Epithelial cell of esophagus (primary cell): ENCODE measurements around the gene SRD5A1.
"Not testable (repeated sequence)": the region's sequence is repeated elsewhere in the genome, so short reads cannot be mapped to it uniquely, and the experiment has no call there.

ENCODE experiments used
- DNase-seq: peaks from one replicate; pipeline ENCODE4 v3.0.0; 2010; ENCODE audit warnings: low read depth
- H3K4me3 ChIP-seq: 2 replicates; pipeline ENCODE4 v1.5.1; 2011; ENCODE audit warnings: mild to moderate bottlenecking, low read length, control low read depth
- CTCF ChIP-seq: IDR thresholded peaks from 2 replicates; pipeline ENCODE4 v1.5.1; 2011; ENCODE audit warnings: low read depth, mild to moderate bottlenecking, low read length, control low read depth, inconsistent platforms; ENCODE audit not compliant: insufficient read depth; ENCODE audit errors: missing control alignments

Gene SRD5A1

GRCh38 chr5:6637022-6637421, 3.8 kb downstream of the SRD5A1 start:
- no peak overlapping the region for H3K4me3 ChIP-seq
- no peak for DNase-seq
- TF ChIP-seq CTCF, result no peak

DNA sequence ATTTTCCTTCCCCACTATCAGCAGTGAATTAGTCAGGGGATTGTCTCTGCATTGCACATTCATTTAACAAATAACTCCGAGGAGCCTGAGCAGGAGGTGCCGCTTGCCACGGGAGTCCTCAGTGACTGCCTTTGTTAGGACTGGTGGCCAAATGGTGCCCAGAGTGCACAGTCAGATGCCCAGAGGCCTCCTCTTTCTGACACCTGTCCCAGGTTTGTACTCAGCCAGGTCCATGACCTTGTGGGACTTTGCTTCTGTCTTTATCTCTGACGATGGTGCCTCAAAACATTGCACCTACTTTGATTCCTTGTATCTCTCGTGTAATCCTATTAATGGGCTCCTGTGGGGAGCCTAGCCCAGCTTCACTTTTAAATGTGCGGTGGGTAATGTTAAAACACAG, 4.3 kb downstream of the SRD5A1 start:
- no peak overlapping the region for H3K4me3 ChIP-seq
- TF ChIP-seq CTCF, result no peak
- DNase-seq, result no peak

DNA sequence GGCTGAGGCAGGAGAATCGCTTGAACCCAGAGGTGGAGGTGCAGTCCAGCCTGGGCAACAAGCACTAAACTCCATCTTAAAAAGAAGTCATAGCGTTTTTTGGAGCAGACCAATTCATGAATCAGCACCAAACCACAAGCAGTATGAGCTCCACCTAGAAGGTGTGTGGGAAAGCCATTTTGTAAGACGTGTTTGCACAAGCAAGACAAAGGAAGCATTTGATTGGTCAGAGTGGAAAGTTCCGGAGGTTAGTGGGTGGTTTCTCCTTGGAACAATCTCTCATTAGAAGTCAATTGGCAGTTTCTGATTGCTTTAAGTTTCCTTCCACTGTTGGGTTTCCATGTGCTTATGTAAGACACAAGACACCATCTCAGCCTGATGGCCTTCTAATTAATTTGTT, 5.0 kb downstream of the SRD5A1 start:
- TF ChIP-seq CTCF, result no peak
- DNase-seq, result peak; percentile 97
- H3K4me3 ChIP-seq, result no peak overlapping the region

GRCh38 chr5:6642655-6643054, 9.4 kb downstream of the SRD5A1 start:
- DNase-seq, result no peak
- no peak overlapping the region for H3K4me3 ChIP-seq
- no peak for TF ChIP-seq CTCF

DNA sequence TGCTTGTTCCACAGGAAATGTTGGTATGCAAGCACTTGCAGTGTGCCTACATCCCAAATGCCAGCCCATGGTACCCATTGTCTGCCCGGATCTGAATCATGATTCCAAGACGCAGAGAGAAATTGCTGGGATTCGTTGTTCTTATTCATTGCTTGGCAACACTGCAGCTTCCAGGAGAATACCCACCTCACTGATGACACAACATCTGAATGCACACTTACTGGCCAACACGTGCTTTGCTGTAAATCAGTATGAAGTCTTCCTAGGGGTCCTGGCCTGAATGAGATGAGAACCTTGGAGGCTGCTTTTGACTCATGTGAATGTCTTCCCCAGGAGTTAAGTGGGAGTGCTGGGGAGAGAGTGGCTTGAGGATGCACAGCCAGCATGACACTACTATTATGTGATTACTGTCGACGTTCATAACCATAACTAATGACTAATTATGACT, 11.6 kb downstream of the SRD5A1 start:
- TF ChIP-seq CTCF, result no peak
- DNase-seq, result no peak
- no peak overlapping the region for H3K4me3 ChIP-seq

GRCh38 chr5:6645571-6646362, 12.5 kb downstream of the SRD5A1 start:
- not testable (repeated sequence) for DNase-seq, H3K4me3 ChIP-seq

GRCh38 chr5:6649186-6649585, 15.9 kb downstream of the SRD5A1 start:
- no peak overlapping the region for H3K4me3 ChIP-seq
- DNase-seq, result no peak
- no peak for TF ChIP-seq CTCF
